Smooth muscle cell (in vitro differentiated cells): ENCODE measurements around the gene NEGR1. TPM values are rescaled to one million over a fixed set of nuclear protein-coding genes. Genes with fewer than 3 reads are reported as not detected.

Source experiments
- DNase-seq: peaks from one replicate; lab custom pipeline; 2025; ENCODE audit not compliant: unreplicated experiment; lab: John Stamatoyannopoulos, UW
- H2AFZ ChIP-seq: fragments of 200-600 bp; sonication (generic); 2 replicates; pipeline ENCODE4 v1.6.0; 2016; ENCODE audit warnings: antibody characterized with exemption, low read depth, mild to moderate bottlenecking
- H3F3A ChIP-seq: fragments of 200-600 bp; sonication (generic); 2 replicates; pipeline ENCODE4 v1.6.0; 2017; ENCODE audit warnings: antibody characterized with exemption, low read depth
- H3K27ac ChIP-seq: fragments of 200-600 bp; sonication (generic); 2 replicates; pipeline ENCODE4 v1.5.1; 2016; ENCODE audit warnings: low read depth, mild to moderate bottlenecking
- H3K27me3 ChIP-seq: fragments of 200-600 bp; sonication (generic); 2 replicates; pipeline ENCODE4 v1.6.1; 2016; ENCODE audit warnings: low read depth, mild to moderate bottlenecking
- H3K36me3 ChIP-seq: fragments of 200-600 bp; sonication (generic); 2 replicates; pipeline ENCODE4 v1.5.1; 2016; ENCODE audit warnings: low read depth
- H3K4me1 ChIP-seq: fragments of 200-600 bp; sonication (generic); 2 replicates; pipeline ENCODE4 v1.5.1; 2016; ENCODE audit warnings: low read depth
- H3K4me2 ChIP-seq: fragments of 200-600 bp; sonication (generic); 2 replicates; pipeline ENCODE4 v1.6.0; 2016; ENCODE audit warnings: mild to moderate bottlenecking
- H3K4me3 ChIP-seq: fragments of 200-600 bp; sonication (generic); 2 replicates; pipeline ENCODE4 v1.5.1; 2016; ENCODE audit warnings: mild to moderate bottlenecking
- H3K79me2 ChIP-seq: fragments of 200-600 bp; sonication (generic); 2 replicates; pipeline ENCODE4 v1.6.0; 2016; ENCODE audit warnings: low read depth, mild to moderate bottlenecking
- H3K9ac ChIP-seq: fragments of 200-600 bp; sonication (generic); 2 replicates; pipeline ENCODE4 v1.6.0; 2016; ENCODE audit warnings: low read depth
- H3K9me3 ChIP-seq: fragments of 200-600 bp; sonication (generic); replicated peaks from 2 replicates; pipeline ENCODE4 v1.5.1; 2016; ENCODE audit warnings: low read depth
- H4K20me1 ChIP-seq: fragments of 200-600 bp; sonication (generic); 2 replicates; pipeline ENCODE4 v1.6.0; 2016; ENCODE audit warnings: low read depth
- CTCF ChIP-seq: fragments of 200-600 bp; sonication (generic); IDR thresholded peaks from 2 replicates; pipeline ENCODE4 v1.5.1; 2017; ENCODE audit warnings: borderline replicate concordance, mild to moderate bottlenecking, antibody characterized with exemption; ENCODE audit not compliant: insufficient read depth, poor library complexity, severe bottlenecking
- WGBS: methylation state at CpG from one replicate; pipeline ENCODE4 v1.1.7; 2016; ENCODE audit warnings: low lambda C conversion rate; 5-methylcytosine and 5-hydroxymethylcytosine counted together
- polyA plus RNA-seq: library from polyadenylated mRNA; unstranded; fragments of >200 nt; fragmentation: Nextera tagmentation; extraction: Ambion mirVana; gene quantifications from 2 replicates; pipeline ENCODE4 v1.2.1, GENCODE V29; 2016
- total RNA-seq: library from RNA; depleted of rRNA; stranded (reverse); fragments of >200 nt; gene quantifications from 2 replicates; pipeline ENCODE4 v1.2.3, GENCODE V29; 2014

The NEGR1 gene
- total and polyA plus RNA-seq, 2 experiments from 2014 or later, result 0.02 to 0.09 TPM

- no peaks in the 10 kb centered on the region for H3K4me1 ChIP-seq
- no peak overlapping the region for H3K4me3 ChIP-seq
- no peaks in the 10 kb centered on the region for H3K36me3 ChIP-seq
- no peaks in the 10 kb centered on the region for H3K27me3 ChIP-seq
- no peaks in the 10 kb centered on the region for H4K20me1 ChIP-seq
- H3F3A ChIP-seq, result no peaks in the 10 kb centered on the region
- no peaks in the 10 kb centered on the region for H3K9me3 ChIP-seq
- no peaks in the 10 kb centered on the region for H3K79me2 ChIP-seq
- no peak overlapping the region for H3K4me2 ChIP-seq
- H3K27ac ChIP-seq, result no peak overlapping the region
- H3K9ac ChIP-seq, result no peak overlapping the region
- no peak for DNase-seq
- WGBS, result 84% methylated on average over 2 of the region's 2 CpGs
- TF ChIP-seq CTCF, result no peak
- H2AFZ ChIP-seq, result no peak overlapping the region
Measured at GRCh38 chr1:71583756-71584155, 698.6 kb downstream of the NEGR1 start.

GRCh38 chr1:71582673-71583072, 699.7 kb downstream of the NEGR1 start:
- Histone ChIP-seq H3K79me2 (no peaks in the 10 kb centered on the region), H3K27me3 (no peaks in the 10 kb centered on the region), H3F3A (no peaks in the 10 kb centered on the region), H3K9me3 (no peaks in the 10 kb centered on the region), H3K27ac (no peak overlapping the region), H4K20me1 (no peaks in the 10 kb centered on the region), H3K36me3 (no peaks in the 10 kb centered on the region), H3K4me1 (no peaks in the 10 kb centered on the region), H3K4me3 (no peak overlapping the region), H3K9ac (no peak overlapping the region), H3K4me2 (no peak overlapping the region), H2AFZ (no peak overlapping the region)
- no peak for DNase-seq
- no peak for TF ChIP-seq CTCF
- 91% methylated on average over 3 of the region's 3 CpGs for WGBS

DNA sequence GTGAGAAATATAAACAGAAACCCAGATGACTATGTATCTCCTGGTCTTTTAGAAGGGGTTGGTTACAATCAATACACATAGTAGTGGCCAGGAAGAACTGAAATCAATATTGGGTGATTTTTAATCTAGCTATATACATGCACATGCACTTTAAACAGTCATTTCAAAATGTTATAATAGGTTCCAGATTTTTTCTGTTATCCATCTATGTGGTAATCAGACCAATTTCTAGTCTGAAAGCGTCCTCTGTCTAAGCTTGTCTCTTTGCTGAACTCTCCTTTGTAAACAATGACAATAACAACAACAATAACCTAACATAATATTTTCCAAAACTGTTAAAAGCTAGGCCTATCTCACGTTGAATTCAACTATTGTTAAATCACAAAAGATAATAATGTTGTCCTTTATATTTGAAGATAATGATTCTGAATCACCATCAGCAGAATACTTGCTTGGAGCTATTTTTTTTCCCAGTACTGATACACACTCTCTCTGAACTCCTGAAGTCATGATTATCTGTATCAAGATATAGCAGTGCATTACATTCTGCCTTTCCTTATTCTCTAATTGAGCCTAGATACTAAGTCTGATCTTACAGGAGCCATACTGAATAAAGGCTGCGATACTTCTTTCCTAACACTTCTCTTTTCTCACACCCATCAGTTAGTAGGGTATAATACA, 704.7 kb downstream of the NEGR1 start:
- Histone ChIP-seq H3K27me3 (no peaks in the 10 kb centered on the region), H3K9ac (no peak overlapping the region), H3K36me3 (no peaks in the 10 kb centered on the region), H4K20me1 (no peaks in the 10 kb centered on the region), H3F3A (no peaks in the 10 kb centered on the region), H3K4me3 (no peak overlapping the region), H3K27ac (no peak overlapping the region), H3K79me2 (no peaks in the 10 kb centered on the region), H2AFZ (no peak overlapping the region), H3K4me2 (no peak overlapping the region), H3K9me3 (no peaks in the 10 kb centered on the region), H3K4me1 (no peaks in the 10 kb centered on the region)
- TF ChIP-seq CTCF, result no peak
- no peak for DNase-seq
- 76% methylated on average over 3 of the region's 3 CpGs for WGBS

GRCh38 chr1:71572038-71572437, 710.3 kb downstream of the NEGR1 start:
- Histone ChIP-seq H3K4me2 (no peak overlapping the region), H3K36me3 (no peaks in the 10 kb centered on the region), H2AFZ (peak overlapping the region; percentile 61), H3F3A (no peaks in the 10 kb centered on the region), H3K9me3 (no peaks in the 10 kb centered on the region), H3K9ac (no peak overlapping the region), H3K79me2 (no peaks in the 10 kb centered on the region), H3K27me3 (no peaks in the 10 kb centered on the region), H4K20me1 (no peaks in the 10 kb centered on the region), H3K27ac (no peak overlapping the region), H3K4me3 (no peak overlapping the region), H3K4me1 (peaks cover 8% of the 10 kb centered on the region)
- TF ChIP-seq CTCF, result no peak
- WGBS, result 62% methylated on average over 3 of the region's 3 CpGs
- no peak for DNase-seq
